GM23338 (cell line): ENCODE results near the gene ETV6. TPM values are rescaled to one million over a fixed set of nuclear protein-coding genes. Genes with fewer than 3 reads are reported as not detected.

Experiments
- ATAC-seq: fragments of 200-7000 bp; cut with Tn5 transposase; 3 replicates; pipeline ENCODE4 v1.9.1; 2020
- DNase-seq: peaks from one replicate; pipeline ENCODE4 v3.0.0-alpha.2; 2015; ENCODE audit warnings: low spot score
- H2AFZ ChIP-seq: fragments of 200-600 bp; sonication (generic); 2 replicates; pipeline ENCODE4 v1.8.0; 2016; ENCODE audit warnings: antibody characterized with exemption, mild to moderate bottlenecking, moderate library complexity
- H3F3A ChIP-seq: fragments of 200-600 bp; sonication (generic); replicated peaks from 2 replicates; pipeline ENCODE4 v1.8.0; 2017; ENCODE audit warnings: antibody characterized with exemption, mixed run types, low read depth
- H3K27ac ChIP-seq: fragments of 200-600 bp; sonication (generic); 2 replicates; pipeline ENCODE4 v1.6.1; 2016; ENCODE audit warnings: low read depth
- H3K27me3 ChIP-seq: fragments of 200-600 bp; sonication (generic); 2 replicates; pipeline ENCODE4 v1.8.0; 2016; ENCODE audit warnings: mild to moderate bottlenecking, mixed run types, moderate library complexity; ENCODE audit not compliant: insufficient read depth
- H3K36me3 ChIP-seq: fragments of 200-600 bp; sonication (generic); 2 replicates; pipeline ENCODE4 v1.8.0; 2016; ENCODE audit warnings: mild to moderate bottlenecking; ENCODE audit not compliant: insufficient read depth
- H3K4me1 ChIP-seq: fragments of 200-600 bp; sonication (generic); 2 replicates; pipeline ENCODE4 v1.8.0; 2016; ENCODE audit warnings: mild to moderate bottlenecking, moderate library complexity; ENCODE audit not compliant: insufficient read depth
- H3K4me2 ChIP-seq: fragments of 200-600 bp; sonication (generic); 2 replicates; pipeline ENCODE4 v1.7.1; 2017; ENCODE audit warnings: mixed run types
- H3K4me3 ChIP-seq: fragments of 200-600 bp; sonication (generic); 2 replicates; pipeline ENCODE4 v1.6.1; 2016; ENCODE audit warnings: mixed run types
- H3K79me2 ChIP-seq: fragments of 200-600 bp; sonication (generic); replicated peaks from 2 replicates; pipeline ENCODE4 v1.8.0; 2017; ENCODE audit warnings: mild to moderate bottlenecking; ENCODE audit not compliant: insufficient read depth
- H3K9me2 ChIP-seq: fragments of 200-600 bp; sonication (generic); 2 replicates; pipeline ENCODE4 v1.8.0; 2017; ENCODE audit not compliant: insufficient read depth
- H4K20me1 ChIP-seq: fragments of 200-600 bp; sonication (generic); replicated peaks from 2 replicates; pipeline ENCODE4 v1.8.0; 2017; ENCODE audit warnings: mild to moderate bottlenecking; ENCODE audit not compliant: insufficient read depth
- H3K27ac Mint-ChIP-seq: 2 replicates; pipeline ENCODE4 v1.8.0; 2020; ENCODE audit warnings: inconsistent platforms, mild to moderate bottlenecking, moderate library complexity, mixed read lengths
- H3K27me3 Mint-ChIP-seq: 3 replicates; pipeline ENCODE4 v1.8.0; 2022; ENCODE audit warnings: low read depth, mild to moderate bottlenecking, moderate library complexity, mixed read lengths, inconsistent platforms; ENCODE audit not compliant: insufficient read depth, poor library complexity
- H3K36me3 Mint-ChIP-seq: 3 replicates; pipeline ENCODE4 v1.8.0; 2021; ENCODE audit warnings: low read depth, mild to moderate bottlenecking, inconsistent platforms, moderate library complexity, mixed read lengths
- H3K4me1 Mint-ChIP-seq: 3 replicates; pipeline ENCODE4 v1.8.0; 2020; ENCODE audit warnings: mild to moderate bottlenecking, inconsistent platforms, mixed read lengths
- H3K4me3 Mint-ChIP-seq: 3 replicates; pipeline ENCODE4 v1.8.0; 2021; ENCODE audit warnings: moderate library complexity, mild to moderate bottlenecking, inconsistent platforms, mixed read lengths
- H3K9me3 Mint-ChIP-seq: 3 replicates; pipeline ENCODE4 v1.8.0; 2020; ENCODE audit warnings: moderate library complexity, mild to moderate bottlenecking, inconsistent platforms, mixed read lengths
- CTCF ChIP-seq, 2 experiments: fragments of 200-600 bp in 1 of 2; sonication (generic) in 1 of 2; conservative IDR thresholded peaks; 2 replicates each; pipeline versions ENCODE4 v1.5.1 to v1.6.1; 2016 to 2017; ENCODE audit warnings: antibody characterized with exemption in 2 of 2, low read depth in 2 of 2, mild to moderate bottlenecking in 2 of 2, moderate library complexity in 1 of 2
- JUNB ChIP-seq: IDR thresholded peaks from one replicate; pipeline ENCODE4 v1.6.1; 2016; ENCODE audit warnings: antibody characterized with exemption; ENCODE audit not compliant: unreplicated experiment
- STAT1 ChIP-seq: IDR thresholded peaks from one replicate; pipeline ENCODE4 v1.6.1; 2016; ENCODE audit warnings: antibody characterized with exemption; ENCODE audit not compliant: unreplicated experiment
- ZNF331 ChIP-seq: fragments of 250-450 bp; sonication (Bioruptor Pico); IDR thresholded peaks from 2 replicates; pipeline ENCODE4 v1.5.0; 2020; ENCODE audit warnings: low read depth, mild to moderate bottlenecking, moderate library complexity
- ZNF462 ChIP-seq: fragments of 250-450 bp; sonication (Bioruptor Pico); IDR thresholded peaks from 2 replicates; pipeline ENCODE4 v1.5.0; 2020; ENCODE audit warnings: mild to moderate bottlenecking, moderate library complexity
- polyA plus RNA-seq: library from polyadenylated mRNA; unstranded; fragments of >200 nt; fragmentation: Nextera tagmentation; extraction: Ambion mirVana; gene quantifications from 2 replicates; pipeline ENCODE4 v1.2.1, GENCODE V29; 2016
- total RNA-seq: library from RNA; depleted of rRNA; stranded (reverse); fragments of >200 nt; shearing (Covaris generic); gene quantifications from 2 replicates; pipeline ENCODE4 v1.2.3, GENCODE V29; 2014

Gene ETV6
- total and polyA plus RNA-seq, 2 experiments from 2014 or later = 7.5 to 15.1 TPM

- ATAC-seq (no peak), DNase-seq (no peak)
- H2AFZ ChIP-seq = no peak overlapping the region
- H3K4me1 Mint-ChIP-seq = peaks cover 24% of the 10 kb centered on the region
- peaks cover 50% of the 10 kb centered on the region for H3K79me2 ChIP-seq
- H3K9me3 Mint-ChIP-seq = peaks cover 3% of the 10 kb centered on the region; the same call in 2 of the 3 replicates
- H3F3A ChIP-seq = no peaks in the 10 kb centered on the region
- no peak overlapping the region for H3K27ac ChIP-seq
- peaks cover 4% of the 10 kb centered on the region; the same call in 1 of the 3 replicates for H3K36me3 Mint-ChIP-seq
- H4K20me1 ChIP-seq = no peaks in the 10 kb centered on the region
- H3K27me3 Mint-ChIP-seq = peaks cover 3% of the 10 kb centered on the region
- no peaks in the 10 kb centered on the region for H3K9me2 ChIP-seq
- no peaks in the 10 kb centered on the region for H3K36me3 ChIP-seq
- H3K4me3 ChIP-seq = no peak overlapping the region
- H3K4me2 ChIP-seq = no peak overlapping the region
- no peaks in the 10 kb centered on the region for H3K27me3 ChIP-seq
- H3K4me3 Mint-ChIP-seq = no peak overlapping the region
- peaks cover 5% of the 10 kb centered on the region for H3K4me1 ChIP-seq
- no peak for TF ChIP-seq ZNF462 (CRISPR knock-in tag)
- TF ChIP-seq JUNB = no peak
- TF ChIP-seq CTCF (conservative IDR thresholded peaks at IDR 0.05; ENCODE audit: low read depth in 2 of 2) = no peak
- no peak for TF ChIP-seq ZNF331
- TF ChIP-seq STAT1 = no peak
- no peak overlapping the region for H3K27ac Mint-ChIP-seq
These were observed 36.2 kb downstream of the ETV6 start for GRCh38 chr12:11685716-11686115.
